HG03064 (cell line): Measurements from ENCODE around the gene TIMM17A.
"Not testable (repeated sequence)": the region's sequence is repeated elsewhere in the genome, so short reads cannot be mapped to it uniquely, and the experiment has no call there.

Experiments
- ATAC-seq: cut with Tn5 transposase; IDR thresholded peaks from one replicate; pipeline ENCODE4 v1.9.1; 2021; ENCODE audit warnings: low read depth; ENCODE audit not compliant: unreplicated experiment

The TIMM17A gene

GRCh38 chr1:201939574-201939973 lies 15.7 kb upstream of the TIMM17A start:
- ATAC-seq = no peak

DNA sequence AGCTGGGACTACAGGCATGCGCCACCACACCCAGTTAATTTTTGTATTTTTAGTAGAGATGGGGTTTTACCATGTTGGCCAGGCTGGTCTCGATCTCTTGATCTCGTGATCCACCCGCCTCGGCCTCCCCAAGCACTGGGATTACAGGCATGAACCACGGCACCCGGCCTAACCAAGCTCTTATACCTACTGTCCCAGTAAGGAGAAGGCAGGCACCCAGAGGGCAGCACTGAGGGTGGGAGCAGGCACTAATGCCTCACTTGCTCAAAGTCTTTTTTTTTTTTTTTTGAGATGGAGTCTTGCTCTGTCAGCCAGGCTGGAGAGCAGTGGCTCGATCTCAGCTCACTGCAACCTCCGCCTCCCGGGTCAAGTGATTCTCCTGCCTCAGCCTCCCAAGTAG lies 15.0 kb upstream of the TIMM17A start:
- ATAC-seq = not testable (repeated sequence)

DNA sequence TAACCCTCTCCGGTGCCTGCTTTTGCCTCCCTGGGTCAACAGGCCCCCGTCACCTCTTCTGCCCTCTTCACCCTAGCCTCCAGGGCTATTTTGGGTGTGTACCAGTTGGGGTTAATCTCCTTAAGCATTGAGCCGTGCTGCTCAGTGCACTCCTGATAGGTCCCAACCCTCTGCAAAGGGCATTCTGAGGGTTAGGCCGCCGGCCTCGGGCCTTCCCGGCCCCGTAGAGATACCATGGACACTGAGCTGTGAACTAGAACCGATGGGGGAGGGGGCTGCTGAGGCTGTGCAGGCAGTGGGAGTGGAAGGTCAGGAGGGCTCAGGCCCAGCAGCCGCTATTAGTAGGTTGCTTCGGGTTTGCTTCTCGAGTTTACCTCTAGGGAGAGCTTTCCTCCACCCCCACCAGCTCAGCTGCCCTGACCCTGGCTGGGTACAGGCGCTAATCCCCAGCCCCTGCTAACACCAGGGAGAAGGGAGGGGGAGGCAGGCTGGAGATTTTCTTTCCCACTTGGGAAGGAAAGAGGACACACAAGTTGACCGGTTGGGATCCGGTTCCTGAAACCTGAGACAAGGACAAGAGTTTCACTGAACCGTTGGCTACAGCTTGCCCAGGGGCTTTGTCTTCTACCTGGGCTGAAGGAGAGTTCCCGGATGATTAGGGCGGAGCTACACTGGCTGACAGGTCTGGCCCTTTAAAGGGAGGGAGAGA lies 13.7 kb upstream of the TIMM17A start:
- no peak for ATAC-seq

DNA sequence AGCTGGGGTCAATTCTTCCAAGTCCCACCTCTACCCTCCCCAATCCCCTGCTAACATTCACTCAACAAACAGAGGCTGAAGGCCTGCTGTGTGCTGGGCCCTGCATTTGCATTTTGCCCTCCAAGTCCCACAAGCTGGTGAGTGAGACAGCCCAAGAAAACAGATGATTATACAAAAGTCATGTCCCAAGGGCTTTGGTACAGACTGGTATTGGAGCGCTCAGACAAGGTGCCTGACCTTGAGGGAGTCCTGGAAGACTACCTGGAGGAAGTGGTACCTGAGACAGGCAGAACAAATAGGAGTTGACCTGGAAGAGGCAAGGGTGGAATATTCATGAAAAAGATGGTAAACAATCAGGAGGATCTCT lies 13.2 kb upstream of the TIMM17A start:
- ATAC-seq = no peak

DNA sequence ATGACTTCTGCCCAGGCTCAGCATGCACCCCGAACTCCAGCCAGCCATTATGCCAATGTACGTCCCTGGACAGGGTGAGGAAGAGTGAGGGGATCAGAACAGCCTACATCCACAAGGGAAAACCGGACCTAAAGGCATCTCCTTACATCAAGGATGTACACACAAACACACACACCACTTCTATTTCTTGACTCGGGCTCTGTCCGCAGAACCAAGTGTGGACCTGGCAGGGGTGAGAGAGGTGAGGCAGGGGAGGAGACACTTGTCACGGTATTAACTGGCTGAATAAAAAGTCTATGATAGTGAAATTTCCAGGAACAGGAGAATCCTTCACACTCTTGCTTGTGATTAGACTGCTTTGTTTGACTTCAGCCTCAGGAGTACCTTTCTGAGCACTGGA lies 11.3 kb upstream of the TIMM17A start:
- ATAC-seq = no peak

GRCh38 chr1:201944639-201945038 lies 10.7 kb upstream of the TIMM17A start:
- no peak for ATAC-seq

GRCh38 chr1:201945157-201945556 lies 10.1 kb upstream of the TIMM17A start:
- ATAC-seq = no peak

DNA sequence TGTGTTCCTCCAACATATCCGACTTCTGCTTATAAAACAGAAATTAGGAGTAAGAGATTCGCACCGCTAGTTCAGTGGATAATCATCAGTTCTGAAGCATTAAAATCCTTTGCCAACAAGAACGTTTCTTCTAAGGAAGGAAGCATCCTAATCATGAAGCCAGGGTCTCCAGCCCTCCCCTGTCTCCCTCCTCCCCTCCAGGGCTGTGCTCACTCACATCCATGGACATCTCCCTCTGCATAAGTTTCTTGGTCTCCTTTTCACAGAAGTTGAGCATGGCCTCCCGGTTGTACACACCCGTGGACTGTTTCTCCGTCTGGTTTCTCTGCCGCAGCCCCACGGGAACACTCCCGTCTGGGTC lies 9.5 kb upstream of the TIMM17A start:
- no peak for ATAC-seq

DNA sequence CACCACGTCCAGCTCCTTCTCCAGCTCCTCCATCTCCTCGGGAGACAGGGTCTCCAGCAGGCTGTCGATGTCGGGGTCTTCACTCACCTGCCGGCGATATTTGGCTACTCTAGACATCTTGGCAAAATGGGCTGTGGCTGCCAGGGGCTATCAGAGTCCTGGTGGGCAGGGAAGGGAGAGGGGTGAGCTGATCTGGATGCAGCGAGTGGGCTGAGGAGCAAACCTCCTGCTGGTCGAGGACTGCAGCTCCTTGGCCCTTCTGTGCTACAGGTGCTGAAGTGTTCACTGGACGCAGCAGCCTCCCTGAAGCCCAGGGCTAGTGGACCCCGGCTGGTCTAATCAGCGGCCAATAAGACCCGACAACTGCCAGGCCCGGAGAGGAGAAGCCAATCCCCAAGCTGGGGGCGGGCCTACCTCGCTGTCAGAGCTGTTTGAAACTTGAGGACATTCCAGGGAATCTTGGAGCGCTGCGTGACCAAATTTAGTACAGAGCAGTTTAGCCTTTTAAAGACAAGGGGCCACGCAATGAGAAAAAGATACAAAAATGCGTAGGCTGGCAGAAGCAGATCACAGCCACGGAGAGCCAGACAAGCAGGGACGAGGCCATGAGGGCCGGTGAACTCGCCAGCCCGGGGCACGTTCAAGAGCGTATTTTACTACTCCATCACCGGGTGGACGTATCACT lies 8.9 kb upstream of the TIMM17A start, which contains the start of gene LMOD1:
Gene LMOD1 (minus strand): TSS at position 325 of the 685 bp plus-strand sequence. CDS start 208 bp downstream, at position 117.
- no peak for ATAC-seq

- ATAC-seq = no peak
These were observed 7.7 kb upstream of the TIMM17A start for GRCh38 chr1:201947697-201948008.

DNA sequence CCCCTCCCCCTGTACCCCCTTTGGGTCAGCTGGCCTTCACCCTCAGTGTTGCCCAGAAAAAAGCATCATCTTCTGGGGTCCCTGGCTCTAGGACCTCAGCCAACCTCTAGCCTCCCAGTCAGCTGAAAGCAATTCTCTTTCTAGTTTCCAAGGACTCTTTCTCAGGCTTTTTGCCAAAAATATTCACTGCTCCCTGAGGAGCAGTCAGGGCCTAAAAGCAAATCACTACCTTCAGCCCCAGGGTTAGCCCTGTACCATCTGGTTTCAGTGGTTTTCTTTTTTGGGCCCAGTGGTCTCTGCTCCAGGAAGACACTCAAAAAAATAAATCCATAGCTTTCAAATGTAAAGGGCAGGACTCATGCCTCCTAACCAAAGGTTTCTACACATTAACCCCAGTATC lies 5.8 kb upstream of the TIMM17A start:
- ATAC-seq = no peak

GRCh38 chr1:201954263-201955008 lies 867 bp upstream of the TIMM17A start:
- ATAC-seq = no peak

GRCh38 chr1:201955729-201956143 lies 433 bp downstream of the TIMM17A start:
- no peak for ATAC-seq

DNA sequence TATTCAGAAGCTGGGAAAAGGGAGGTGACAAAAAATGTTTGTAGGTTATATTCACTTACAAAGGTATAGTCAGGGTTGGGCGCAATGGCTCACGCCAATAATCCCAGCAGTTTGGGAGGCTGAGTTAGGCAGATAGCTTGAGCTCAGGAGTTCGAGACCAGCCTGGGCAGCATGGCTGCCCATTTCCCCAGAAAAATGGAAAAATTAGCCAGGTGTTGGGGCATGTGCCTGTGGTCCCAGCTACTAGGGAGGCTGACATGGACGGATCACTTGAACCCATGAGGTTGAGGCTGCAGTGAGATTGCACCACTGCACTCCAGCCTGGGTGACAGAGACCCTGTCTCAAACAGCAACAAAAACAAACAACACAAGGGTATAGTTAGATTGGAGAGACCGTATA lies 3.0 kb downstream of the TIMM17A start:
- ATAC-seq = no peak

- not testable (repeated sequence) for ATAC-seq
These were observed 7.1 kb downstream of the TIMM17A start for GRCh38 chr1:201962382-201962781.

- no peak for ATAC-seq
These were observed 9.0 kb downstream of the TIMM17A start for GRCh38 chr1:201964261-201964660.

GRCh38 chr1:201966171-201966570 lies 10.9 kb downstream of the TIMM17A start:
- no peak for ATAC-seq

DNA sequence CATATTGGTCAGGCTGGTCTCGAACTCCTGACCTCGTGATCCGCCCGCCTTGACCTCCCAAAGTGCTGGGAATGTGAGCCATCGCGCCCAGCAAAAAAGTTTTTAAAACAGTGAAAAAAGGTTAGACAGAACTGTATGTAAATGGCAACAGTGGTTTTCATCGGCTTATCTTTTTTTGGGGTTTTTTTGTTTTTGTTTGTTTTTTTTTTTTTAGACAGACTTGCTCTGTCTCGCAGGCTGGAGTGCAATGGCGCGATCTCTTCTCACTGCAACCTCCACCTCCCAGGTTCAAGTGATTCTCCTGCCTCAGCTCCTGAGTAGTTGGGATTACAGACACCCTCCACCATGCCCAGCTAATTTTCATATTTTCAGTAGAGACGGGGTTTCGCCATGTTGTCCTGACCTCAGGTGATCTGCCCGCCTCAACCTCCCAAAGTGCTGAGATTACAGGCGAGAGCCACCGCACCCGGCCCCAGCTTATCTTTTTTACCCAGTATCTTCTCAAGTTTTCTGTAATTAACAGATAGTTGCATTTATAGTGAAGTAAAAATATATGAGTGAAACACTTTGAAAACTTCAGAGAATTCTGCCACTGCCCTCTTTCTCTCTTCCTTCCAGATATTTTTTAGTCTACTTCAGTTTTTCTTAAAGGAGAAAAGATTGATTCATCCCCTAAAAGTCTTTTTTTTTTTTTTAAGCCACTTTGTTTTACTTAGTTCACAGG lies 13.1 kb downstream of the TIMM17A start:
- ATAC-seq = no peak

GRCh38 chr1:201970334-201971159 lies 15.2 kb downstream of the TIMM17A start:
- ATAC-seq = no peak

GRCh38 chr1:201982082-201982622 lies 26.8 kb downstream of the TIMM17A start:
- ATAC-seq = no peak
